IPS DF 19.7 (cell line): ENCODE results near the gene CPSF7.
"Not testable (repeated sequence)": the region's sequence is repeated elsewhere in the genome, so short reads cannot be mapped to it uniquely, and the experiment has no call there.

Experiments used
- DNase-seq: peaks from one replicate; pipeline ENCODE4 v3.0.0-alpha.2; 2013; ENCODE audit warnings: low read depth, low spot score

The CPSF7 gene

GRCh38 chr11:61384271-61385242 lies 45.2 kb downstream of the CPSF7 start:
- no peak for DNase-seq

- DNase-seq: not testable (repeated sequence)
These were observed 45.9 kb downstream of the CPSF7 start for GRCh38 chr11:61383859-61384258.

- no peak for DNase-seq
These were observed 48.9 kb downstream of the CPSF7 start for GRCh38 chr11:61380884-61381283.

- no peak for DNase-seq
These were observed 51.0 kb downstream of the CPSF7 start for GRCh38 chr11:61378713-61379313.

GRCh38 chr11:61377461-61378160 lies 52.2 kb downstream of the CPSF7 start:
- no peak for DNase-seq

GRCh38 chr11:61375761-61376108 lies 54.0 kb downstream of the CPSF7 start:
- no peak for DNase-seq

GRCh38 chr11:61372659-61373420 lies 56.9 kb downstream of the CPSF7 start:
- no peak for DNase-seq

GRCh38 chr11:61370349-61371005 lies 59.3 kb downstream of the CPSF7 start:
- no peak for DNase-seq

- DNase-seq: no peak
These were observed 60.1 kb downstream of the CPSF7 start for GRCh38 chr11:61369372-61370348.

- no peak for DNase-seq
These were observed 61.1 kb downstream of the CPSF7 start for GRCh38 chr11:61368646-61369045.

- no peak for DNase-seq
These were observed 62.4 kb downstream of the CPSF7 start for GRCh38 chr11:61367406-61367805.

- no peak for DNase-seq
These were observed 65.6 kb downstream of the CPSF7 start for GRCh38 chr11:61364012-61364675.

- no peak for DNase-seq
These were observed 67.3 kb downstream of the CPSF7 start for GRCh38 chr11:61362542-61362875.

- peak; percentile 67 for DNase-seq
These were observed 67.8 kb downstream of the CPSF7 start, which contains the start of the genes CYB561A3 and TMEM138 for GRCh38 chr11:61361741-61362541. TSS of gene CYB561A3 (minus strand) at chr11:61361882. CDS start at chr11:61356713, 5,169 bp downstream. TSS of gene TMEM138 (plus strand) at chr11:61362374. CDS start at chr11:61364391, 2,017 bp downstream.

- DNase-seq: no peak
These were observed 68.5 kb downstream of the CPSF7 start for GRCh38 chr11:61361237-61361740.

GRCh38 chr11:61359516-61359915 lies 70.3 kb downstream of the CPSF7 start:
- DNase-seq: no peak

GRCh38 chr11:61358566-61358965 lies 71.2 kb downstream of the CPSF7 start:
- DNase-seq: no peak

- DNase-seq: no peak
These were observed 71.9 kb downstream of the CPSF7 start for GRCh38 chr11:61357894-61358239.
